GM12891 (cell line): ENCODE measurements around the gene MTA3.
"Not testable (repeated sequence)": the region's sequence is repeated elsewhere in the genome, so short reads cannot be mapped to it uniquely, and the experiment has no call there.

ENCODE experiments used
- DNase-seq: peaks from one replicate; pipeline ENCODE4 v3.0.0; 2011; ENCODE audit warnings: low spot score; ENCODE audit not compliant: insufficient read length
- FAIRE-seq: peaks from 2 replicates; lab custom pipeline; 2011; peaks lifted over from hg19 to GRCh38; lab: Jason Lieb, UNC
- PAX5 ChIP-seq: IDR thresholded peaks from 2 replicates; pipeline ENCODE4 v1.6.1; 2011; ENCODE audit warnings: low read length, moderate library complexity, mild to moderate bottlenecking; ENCODE audit not compliant: insufficient read depth, severe bottlenecking
- POLR2A ChIP-seq: IDR thresholded peaks from 2 replicates; pipeline ENCODE4 v1.6.1; 2011; ENCODE audit warnings: low read depth, low read length, control low read depth
- POLR2AphosphoS5 ChIP-seq: IDR thresholded peaks from 2 replicates; pipeline ENCODE4 v1.6.1; 2011; ENCODE audit warnings: low read depth, low read length, control low read depth
- POU2F2 ChIP-seq: IDR thresholded peaks from 2 replicates; pipeline ENCODE4 v1.6.1; 2011; ENCODE audit warnings: low read depth, mild to moderate bottlenecking, control low read depth, low read length, moderate library complexity
- SPI1 ChIP-seq: IDR thresholded peaks from 2 replicates; pipeline ENCODE4 v1.6.1; 2011; ENCODE audit warnings: low read depth, low read length, control low read depth
- TAF1 ChIP-seq: IDR thresholded peaks from 2 replicates; pipeline ENCODE4 v1.6.1; 2011; ENCODE audit warnings: low read depth, low read length, control low read depth

Gene MTA3

GRCh38 chr2:42602876-42603219, 34.4 kb downstream of the MTA3 start:
- no peak for FAIRE-seq
- TF ChIP-seq SPI1 (no peak), POLR2A (no peak), TAF1 (no peak), PAX5 (no peak)
- no peak for DNase-seq

GRCh38 chr2:42604341-42604867, 36.0 kb downstream of the MTA3 start:
- not testable (repeated sequence) for DNase-seq, FAIRE-seq

- FAIRE-seq = not testable (repeated sequence)
Measured at GRCh38 chr2:42606166-42606565, 37.7 kb downstream of the MTA3 start.

GRCh38 chr2:42607101-42607637, 38.7 kb downstream of the MTA3 start:
- FAIRE-seq (no peak), DNase-seq (no peak)
- TF ChIP-seq PAX5 = no peak
- TF ChIP-seq POLR2A = no peak
- TF ChIP-seq SPI1 = no peak
- no peak for TF ChIP-seq POLR2AphosphoS5
- TF ChIP-seq TAF1 = no peak
- no peak for TF ChIP-seq POU2F2

More at GRCh38 chr2:42606166-42606565, 37.7 kb downstream of the MTA3 start:
- DNase-seq = not testable (repeated sequence)

GRCh38 chr2:42613281-42614064, 45.0 kb downstream of the MTA3 start:
- DNase-seq = no peak
- TF ChIP-seq SPI1 (peak; percentile 29; the same call in 1 of the 2 replicates), POLR2AphosphoS5 (no peak), POLR2A (no peak), PAX5 (no peak), TAF1 (no peak)
- no peak for FAIRE-seq

- FAIRE-seq (no peak), DNase-seq (no peak)
- TF ChIP-seq PAX5 = no peak
- TF ChIP-seq POLR2A = no peak
- no peak for TF ChIP-seq SPI1
- no peak for TF ChIP-seq POU2F2
- TF ChIP-seq POLR2AphosphoS5 = no peak
- TF ChIP-seq TAF1 = no peak
Measured at GRCh38 chr2:42614838-42615237, 46.4 kb downstream of the MTA3 start.

- TF ChIP-seq POLR2AphosphoS5 = no peak
- no peak for TF ChIP-seq SPI1
- DNase-seq (no peak), FAIRE-seq (no peak)
Measured at GRCh38 chr2:42618116-42618515, 49.7 kb downstream of the MTA3 start.

- FAIRE-seq = no peak
Measured at GRCh38 chr2:42618972-42619371, 50.5 kb downstream of the MTA3 start.

GRCh38 chr2:42621626-42622025, 53.2 kb downstream of the MTA3 start:
- not testable (repeated sequence) for DNase-seq, FAIRE-seq

More at GRCh38 chr2:42618972-42619371, 50.5 kb downstream of the MTA3 start:
- DNase-seq = no peak
- no peak for TF ChIP-seq POLR2A
- TF ChIP-seq SPI1 = no peak
- TF ChIP-seq TAF1 = no peak
- TF ChIP-seq POU2F2 = no peak
- no peak for TF ChIP-seq POLR2AphosphoS5
- no peak for TF ChIP-seq PAX5

- FAIRE-seq = no peak
- DNase-seq = no peak
Measured at GRCh38 chr2:42622943-42623676, 54.7 kb downstream of the MTA3 start.

More at GRCh38 chr2:42622943-42623676, 54.7 kb downstream of the MTA3 start:
- TF ChIP-seq POU2F2 (no peak), SPI1 (no peak), TAF1 (no peak), PAX5 (no peak), POLR2A (no peak), POLR2AphosphoS5 (no peak)
